PC-9 (cell line): Measurements from ENCODE around the gene GRIN2A. TPM values are rescaled to one million over a fixed set of nuclear protein-coding genes. Genes with fewer than 3 reads are reported as not detected.

Experiments
- BruUV-seq: library from RNA; stranded (reverse); fragments of 400-500 nt; replicated peaks from 2 replicates; lab custom pipeline; 2021; lab: Mats Ljungman, UMichigan
- CTCF ChIA-PET: fragments of 300-600 bp; sonication (Branson Sonifier 250); formaldehyde crosslinking; loops from one replicate; lab custom pipeline; 2022; ENCODE audit warnings: antibody characterized with exemption; lab: Charles Lee
- POLR2A ChIA-PET: fragments of 300-600 bp; sonication (Branson Sonifier 250); formaldehyde crosslinking; loops from one replicate; lab custom pipeline; 2022; ENCODE audit warnings: antibody characterized with exemption; ENCODE audit not compliant: unreplicated experiment; lab: Charles Lee
- DNase-seq, 2 experiments: peaks; one replicate each; pipeline versions ENCODE4 v3.0.0 to v3.0.0-alpha.2; 2015 to 2022; ENCODE audit warnings: mixed read lengths in 1 of 2
- H2AFZ ChIP-seq: fragments of 200-600 bp; sonication (generic); 2 replicates; pipeline ENCODE4 v1.8.1; 2017; ENCODE audit warnings: antibody characterized with exemption
- H3F3A ChIP-seq: fragments of 200-600 bp; sonication (generic); 2 replicates; pipeline ENCODE4 v1.8.1; 2017; ENCODE audit warnings: antibody characterized with exemption, mild to moderate bottlenecking, low read depth; ENCODE audit not compliant: insufficient read depth
- H3K27ac ChIP-seq: fragments of 200-600 bp; sonication (generic); 2 replicates; pipeline ENCODE4 v1.6.1; 2016; ENCODE audit warnings: mixed run types
- H3K27me3 ChIP-seq: fragments of 200-600 bp; sonication (generic); 2 replicates; pipeline ENCODE4 v1.6.1; 2016; ENCODE audit warnings: low read depth, mixed run types; ENCODE audit not compliant: insufficient read depth
- H3K36me3 ChIP-seq: fragments of 200-600 bp; sonication (generic); 2 replicates; pipeline ENCODE4 v1.6.1; 2016; ENCODE audit warnings: low read depth, mixed run types
- H3K4me1 ChIP-seq: fragments of 200-600 bp; sonication (generic); replicated peaks from 2 replicates; pipeline ENCODE4 v1.6.1; 2016; ENCODE audit warnings: mixed run types; ENCODE audit not compliant: insufficient read depth
- H3K4me2 ChIP-seq: fragments of 200-600 bp; sonication (generic); 2 replicates; pipeline ENCODE4 v1.6.1; 2017; ENCODE audit warnings: mixed run types
- H3K4me3 ChIP-seq: fragments of 200-600 bp; sonication (generic); 2 replicates; pipeline ENCODE4 v1.6.1; 2016; ENCODE audit warnings: mixed run types
- H3K79me2 ChIP-seq: fragments of 200-600 bp; sonication (generic); 2 replicates; pipeline ENCODE4 v1.6.1; 2017; ENCODE audit warnings: low read depth, mixed run types
- H3K9me2 ChIP-seq: fragments of 200-600 bp; sonication (generic); 2 replicates; pipeline ENCODE4 v1.8.1; 2017; ENCODE audit warnings: mild to moderate bottlenecking; ENCODE audit not compliant: insufficient read depth
- H3K9me3 ChIP-seq: fragments of 200-600 bp; sonication (generic); 2 replicates; pipeline ENCODE4 v1.8.1; 2016; ENCODE audit warnings: low read depth; ENCODE audit not compliant: insufficient read depth
- H4K20me1 ChIP-seq: fragments of 200-600 bp; sonication (generic); 2 replicates; pipeline ENCODE4 v1.8.1; 2017; ENCODE audit not compliant: insufficient read depth
- CTCF ChIP-seq: fragments of 200-600 bp; sonication (generic); conservative IDR thresholded peaks from 2 replicates; pipeline ENCODE4 v1.6.1; 2017; ENCODE audit warnings: mixed run types, antibody characterized with exemption, mild to moderate bottlenecking, moderate library complexity
- EZH2 ChIP-seq: fragments of 200-600 bp; sonication (generic); IDR thresholded peaks from 2 replicates; pipeline ENCODE4 v1.8.0; 2017; ENCODE audit warnings: antibody characterized with exemption, low read depth
- intact Hi-C: fragments of 100-400 bp; cut with micrococcal nuclease; formaldehyde crosslinking; loops from one replicate; pipeline ENCODE4 v1.10.0; 2022; ENCODE audit not compliant: unreplicated experiment
- total RNA-seq: library from RNA; stranded (reverse); gene quantifications from 2 replicates; pipeline ENCODE4 v1.2.3, GENCODE V29; 2021

GRIN2A gene
- total RNA-seq, 1 experiment from 2014 or later = not detected

DNA sequence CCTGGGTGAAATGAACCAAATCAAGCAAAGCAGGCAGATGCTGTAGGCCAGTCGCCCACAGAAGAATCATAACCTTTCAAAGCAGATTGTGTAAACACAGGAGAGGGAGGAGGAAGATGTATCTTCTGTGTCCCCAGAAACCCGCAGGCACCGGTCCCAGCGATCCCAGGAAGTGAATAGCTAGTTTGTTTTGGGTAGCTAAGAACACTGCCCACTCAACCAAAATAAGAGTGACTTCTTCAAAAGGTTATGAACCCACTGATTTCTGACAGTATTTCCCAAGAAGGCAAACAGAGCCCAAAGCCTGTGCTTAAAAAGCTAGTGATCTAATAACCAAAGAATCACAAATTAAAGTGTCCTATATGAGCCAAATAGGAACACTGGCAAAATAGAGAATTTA lies 67.8 kb downstream of the GRIN2A start:
- H3K36me3 ChIP-seq = no peaks in the 10 kb centered on the region
- ChIA-PET CTCF (no interaction called here), POLR2A (no interaction called here)
- H3K4me1 ChIP-seq = no peaks in the 10 kb centered on the region
- H3K9me2 ChIP-seq = no peaks in the 10 kb centered on the region
- no peak overlapping the region for H3K4me2 ChIP-seq
- no peaks in the 10 kb centered on the region for H3K79me2 ChIP-seq
- no peak for TF ChIP-seq CTCF
- no peak for TF ChIP-seq EZH2
- no peak overlapping the region for H2AFZ ChIP-seq
- BruUV-seq = no TSS peak
- DNase-seq = peak in 1 of 2 experiments; percentile 36
- no peaks in the 10 kb centered on the region for H3F3A ChIP-seq
- no peaks in the 10 kb centered on the region for H3K9me3 ChIP-seq
- no peaks in the 10 kb centered on the region for H3K27me3 ChIP-seq
- H3K27ac ChIP-seq = no peak overlapping the region
- H3K4me3 ChIP-seq = no peak overlapping the region
- intact Hi-C loops = no loop called here
- no peaks in the 10 kb centered on the region for H4K20me1 ChIP-seq

GRCh38 chr16:10113248-10113647 lies 69.0 kb downstream of the GRIN2A start:
- Histone ChIP-seq H3K9me2 (no peaks in the 10 kb centered on the region), H3K27me3 (no peaks in the 10 kb centered on the region), H3K79me2 (no peaks in the 10 kb centered on the region), H3K4me3 (no peak overlapping the region), H4K20me1 (no peaks in the 10 kb centered on the region), H3F3A (no peaks in the 10 kb centered on the region), H3K36me3 (no peaks in the 10 kb centered on the region), H2AFZ (no peak overlapping the region), H3K4me1 (no peaks in the 10 kb centered on the region), H3K27ac (no peak overlapping the region), H3K9me3 (no peaks in the 10 kb centered on the region), H3K4me2 (no peak overlapping the region)
- POLR2A ChIA-PET = no interaction called here
- no TSS peak for BruUV-seq
- TF ChIP-seq EZH2 (no peak), CTCF (no peak)
- no peak for DNase-seq
- CTCF ChIA-PET = no interaction called here
- intact Hi-C loops = no loop called here

DNA sequence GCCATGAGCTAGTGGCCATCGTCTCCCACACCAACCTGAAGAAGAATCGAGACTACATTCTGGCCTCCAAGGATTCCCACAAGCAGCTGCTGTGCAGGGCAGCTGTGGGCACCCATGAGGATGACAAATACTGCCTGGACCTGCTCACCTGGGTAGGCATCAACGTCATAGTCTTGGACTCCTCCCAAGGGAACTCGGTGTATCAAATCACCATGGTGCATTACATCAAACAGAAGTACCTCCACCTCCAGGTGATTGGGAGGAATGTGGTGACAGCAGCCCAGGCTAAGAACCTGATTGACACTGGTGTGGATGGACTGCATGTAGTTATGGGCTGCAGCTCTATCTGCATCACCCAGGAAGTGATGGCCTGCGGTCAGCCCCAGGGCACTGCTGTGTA lies 70.2 kb downstream of the GRIN2A start:
- Histone ChIP-seq H3K4me3 (no peak overlapping the region), H3K36me3 (no peaks in the 10 kb centered on the region), H3K27ac (no peak overlapping the region), H3K9me2 (no peaks in the 10 kb centered on the region), H3F3A (no peaks in the 10 kb centered on the region), H3K27me3 (no peaks in the 10 kb centered on the region), H3K9me3 (no peaks in the 10 kb centered on the region), H3K4me2 (no peak overlapping the region), H3K79me2 (no peaks in the 10 kb centered on the region), H4K20me1 (no peaks in the 10 kb centered on the region), H2AFZ (no peak overlapping the region), H3K4me1 (no peaks in the 10 kb centered on the region)
- BruUV-seq = no TSS peak
- peak in 1 of 2 experiments; percentile 66 for DNase-seq
- CTCF ChIA-PET = no interaction called here
- POLR2A ChIA-PET = no interaction called here
- TF ChIP-seq CTCF = no peak
- TF ChIP-seq EZH2 = no peak
- intact Hi-C loops = no loop called here
